ENCODE measurements around the gene PTPRG.

The PTPRG gene

GRCh38 chr3:61561374-61562041 is at the start of gene PTPRG:
TSS of gene PTPRG (plus strand) at chr3:61561571. CDS start at chr3:61562288, 717 bp downstream.
- TF ChIP-seq ZNF274 (IDR thresholded peaks at IDR 0.05; ENCODE audit: low read depth, low read length), result no peak
- peak within 1 kb of the TSS; percentile 66 for H3K4me3 ChIP-seq (ENCODE audit: low read length)

GRCh38 chr3:61518590-61518989 is 42.8 kb upstream of the PTPRG start:
- no peak for TF ChIP-seq ZNF274 (IDR thresholded peaks at IDR 0.05; ENCODE audit: low read depth, low read length)
- no peak overlapping the region for H3K4me3 ChIP-seq (ENCODE audit: low read length)

GRCh38 chr3:61520966-61521628 is 40.3 kb upstream of the PTPRG start:
- TF ChIP-seq ZNF274 (IDR thresholded peaks at IDR 0.05; ENCODE audit: low read depth, low read length), result no peak
- no peak overlapping the region for H3K4me3 ChIP-seq (ENCODE audit: low read length)

- no peak overlapping the region for H3K4me3 ChIP-seq (ENCODE audit: low read length)
- TF ChIP-seq ZNF274 (IDR thresholded peaks at IDR 0.05; ENCODE audit: low read depth, low read length), result no peak
These were observed 39.3 kb upstream of the PTPRG start for GRCh38 chr3:61522060-61522459.

- no peak for TF ChIP-seq ZNF274 (IDR thresholded peaks at IDR 0.05; ENCODE audit: low read depth, low read length)
- H3K4me3 ChIP-seq (ENCODE audit: low read length), result no peak overlapping the region
These were observed 38.7 kb upstream of the PTPRG start for GRCh38 chr3:61522626-61523025.

- TF ChIP-seq ZNF274 (IDR thresholded peaks at IDR 0.05; ENCODE audit: low read depth, low read length), result no peak
- no peak overlapping the region for H3K4me3 ChIP-seq (ENCODE audit: low read length)
These were observed 36.4 kb upstream of the PTPRG start for GRCh38 chr3:61524933-61525332.

GRCh38 chr3:61526308-61526707 is 35.1 kb upstream of the PTPRG start:
- no peak overlapping the region for H3K4me3 ChIP-seq (ENCODE audit: low read length)
- TF ChIP-seq ZNF274 (IDR thresholded peaks at IDR 0.05; ENCODE audit: low read depth, low read length), result no peak

GRCh38 chr3:61527011-61527410 is 34.4 kb upstream of the PTPRG start:
- TF ChIP-seq ZNF274 (IDR thresholded peaks at IDR 0.05; ENCODE audit: low read depth, low read length), result no peak

GRCh38 chr3:61530355-61530754 is 31.0 kb upstream of the PTPRG start:
- H3K4me3 ChIP-seq (ENCODE audit: low read length), result no peak overlapping the region
- no peak for TF ChIP-seq ZNF274 (IDR thresholded peaks at IDR 0.05; ENCODE audit: low read depth, low read length)

More at GRCh38 chr3:61527011-61527410, 34.4 kb upstream of the PTPRG start:
- H3K4me3 ChIP-seq (ENCODE audit: low read length), result no peak overlapping the region

- no peak for TF ChIP-seq ZNF274 (IDR thresholded peaks at IDR 0.05; ENCODE audit: low read depth, low read length)
- no peak overlapping the region for H3K4me3 ChIP-seq (ENCODE audit: low read length)
These were observed 29.8 kb upstream of the PTPRG start for GRCh38 chr3:61531528-61531927.

- H3K4me3 ChIP-seq (ENCODE audit: low read length), result no peak overlapping the region
- TF ChIP-seq ZNF274 (IDR thresholded peaks at IDR 0.05; ENCODE audit: low read depth, low read length), result no peak
These were observed 28.5 kb upstream of the PTPRG start for GRCh38 chr3:61532739-61533500.

- TF ChIP-seq ZNF274 (IDR thresholded peaks at IDR 0.05; ENCODE audit: low read depth, low read length), result no peak
These were observed 25.5 kb upstream of the PTPRG start for GRCh38 chr3:61535826-61536225.

GRCh38 chr3:61537366-61537765 is 24.0 kb upstream of the PTPRG start:
- no peak overlapping the region for H3K4me3 ChIP-seq (ENCODE audit: low read length)
- no peak for TF ChIP-seq ZNF274 (IDR thresholded peaks at IDR 0.05; ENCODE audit: low read depth, low read length)

More at GRCh38 chr3:61535826-61536225, 25.5 kb upstream of the PTPRG start:
- no peak overlapping the region for H3K4me3 ChIP-seq (ENCODE audit: low read length)

- no peak overlapping the region for H3K4me3 ChIP-seq (ENCODE audit: low read length)
- no peak for TF ChIP-seq ZNF274 (IDR thresholded peaks at IDR 0.05; ENCODE audit: low read depth, low read length)
These were observed 22.9 kb upstream of the PTPRG start for GRCh38 chr3:61538486-61538885.

GRCh38 chr3:61541694-61542093 is 19.7 kb upstream of the PTPRG start:
- TF ChIP-seq ZNF274 (IDR thresholded peaks at IDR 0.05; ENCODE audit: low read depth, low read length), result no peak
- no peak overlapping the region for H3K4me3 ChIP-seq (ENCODE audit: low read length)
